GM19372 (cell line): ENCODE measurements around the gene MYT1.
A peak's percentile ranks its signal among the peaks of the same experiment; 100 is the strongest.

Experiments used
- ATAC-seq: cut with Tn5 transposase; IDR thresholded peaks from one replicate; pipeline ENCODE4 v1.9.1; 2021; ENCODE audit warnings: mild to moderate bottlenecking, low read depth, moderate library complexity; ENCODE audit not compliant: unreplicated experiment

Gene MYT1

GRCh38 chr20:64242003-64242796 is 77.9 kb downstream of the MYT1 start:
- ATAC-seq, result no peak

DNA sequence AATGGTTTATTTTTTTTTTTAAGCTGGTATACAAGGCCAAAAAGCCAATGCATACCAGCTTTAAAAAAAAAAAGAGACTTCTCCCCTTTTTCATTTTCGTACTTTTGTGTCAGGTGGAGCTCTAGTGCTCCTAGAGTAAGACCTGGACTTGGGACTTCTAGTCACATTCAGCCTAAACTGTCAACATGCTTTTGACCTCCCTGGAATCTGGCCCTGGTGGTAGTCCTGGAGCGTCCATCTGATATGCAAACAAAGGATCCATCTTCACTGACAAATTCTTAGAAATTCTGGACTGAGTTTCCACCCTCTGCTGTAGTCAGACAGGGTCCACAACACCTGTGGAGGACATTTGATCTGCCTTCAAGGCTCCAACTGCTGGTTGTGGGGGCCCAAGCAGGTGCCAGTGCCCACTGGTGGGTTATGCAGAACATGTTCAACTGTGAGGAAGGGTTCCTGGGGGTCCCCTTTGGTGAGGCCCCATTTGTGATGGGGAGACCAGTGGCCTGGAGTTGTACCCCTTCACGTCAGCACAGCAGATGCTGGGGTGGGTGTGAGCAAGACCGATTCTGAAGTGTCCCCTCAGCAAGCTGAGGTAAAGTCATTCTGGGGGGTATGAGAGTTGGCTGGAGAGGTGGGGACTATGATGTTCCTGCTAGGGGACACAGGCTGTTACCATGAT is 78.7 kb downstream of the MYT1 start:
- ATAC-seq, result no peak

- no peak for ATAC-seq
Measured at GRCh38 chr20:64244281-64244805, 80.1 kb downstream of the MYT1 start.

- ATAC-seq, result no peak
Measured at GRCh38 chr20:64244870-64245603, 80.8 kb downstream of the MYT1 start.

DNA sequence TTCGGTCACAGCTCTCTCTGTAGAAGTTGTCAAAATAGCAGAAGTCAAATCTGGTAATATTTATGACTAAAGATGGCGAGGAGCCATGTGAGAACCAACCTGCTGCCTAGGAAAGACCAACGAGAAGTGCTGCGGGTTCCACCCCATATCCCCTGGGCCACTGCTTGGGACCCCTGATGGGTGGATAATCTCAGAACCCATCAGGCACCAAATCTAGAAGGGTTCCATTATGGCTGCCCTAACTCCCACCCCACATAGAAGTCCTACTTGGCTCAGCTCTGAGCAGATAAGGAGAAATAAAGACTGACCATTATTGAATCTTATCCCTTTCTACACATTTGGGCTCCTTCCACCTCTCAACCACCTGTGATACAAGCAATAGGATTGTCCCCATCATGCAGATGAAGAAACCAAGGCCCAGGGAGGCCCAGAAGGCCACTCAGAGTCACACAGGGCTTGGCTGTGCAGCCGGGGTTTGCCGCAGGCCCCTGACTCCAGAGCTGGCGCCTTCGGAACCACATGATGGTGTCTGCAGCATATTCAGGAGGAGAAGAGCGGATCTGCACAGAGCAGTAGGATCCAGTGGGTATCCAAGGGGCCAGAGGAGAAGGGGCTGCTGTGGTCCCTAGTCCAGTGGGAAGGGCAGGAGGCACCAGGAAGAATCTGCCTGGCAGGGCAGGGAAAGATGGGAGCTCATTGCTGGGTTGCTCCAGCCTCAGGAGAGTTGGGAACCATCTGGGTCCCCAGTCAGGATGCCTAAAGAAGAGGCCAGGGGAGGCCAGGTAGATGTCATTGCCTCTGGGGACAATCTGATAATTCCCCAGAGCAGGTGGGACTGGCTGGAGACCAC is 81.7 kb downstream of the MYT1 start:
- ATAC-seq, result no peak

- ATAC-seq, result no peak
Measured at GRCh38 chr20:64246616-64247306, 82.5 kb downstream of the MYT1 start.

DNA sequence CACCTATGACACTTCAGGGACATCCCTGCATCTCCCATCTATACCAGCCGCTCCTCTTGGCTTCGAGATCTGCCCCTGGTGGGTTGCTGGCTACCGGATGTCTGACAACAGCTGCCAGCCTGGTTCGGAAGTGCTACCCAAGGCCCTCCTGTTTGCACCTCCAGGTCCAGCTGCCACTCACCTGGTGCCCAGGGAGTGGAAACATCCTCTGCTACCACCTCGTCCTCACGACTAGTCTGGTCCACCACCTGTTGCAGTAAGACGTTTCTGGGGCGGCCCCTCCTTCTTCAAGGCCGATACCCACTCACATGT is 83.0 kb downstream of the MYT1 start:
- ATAC-seq, result no peak

DNA sequence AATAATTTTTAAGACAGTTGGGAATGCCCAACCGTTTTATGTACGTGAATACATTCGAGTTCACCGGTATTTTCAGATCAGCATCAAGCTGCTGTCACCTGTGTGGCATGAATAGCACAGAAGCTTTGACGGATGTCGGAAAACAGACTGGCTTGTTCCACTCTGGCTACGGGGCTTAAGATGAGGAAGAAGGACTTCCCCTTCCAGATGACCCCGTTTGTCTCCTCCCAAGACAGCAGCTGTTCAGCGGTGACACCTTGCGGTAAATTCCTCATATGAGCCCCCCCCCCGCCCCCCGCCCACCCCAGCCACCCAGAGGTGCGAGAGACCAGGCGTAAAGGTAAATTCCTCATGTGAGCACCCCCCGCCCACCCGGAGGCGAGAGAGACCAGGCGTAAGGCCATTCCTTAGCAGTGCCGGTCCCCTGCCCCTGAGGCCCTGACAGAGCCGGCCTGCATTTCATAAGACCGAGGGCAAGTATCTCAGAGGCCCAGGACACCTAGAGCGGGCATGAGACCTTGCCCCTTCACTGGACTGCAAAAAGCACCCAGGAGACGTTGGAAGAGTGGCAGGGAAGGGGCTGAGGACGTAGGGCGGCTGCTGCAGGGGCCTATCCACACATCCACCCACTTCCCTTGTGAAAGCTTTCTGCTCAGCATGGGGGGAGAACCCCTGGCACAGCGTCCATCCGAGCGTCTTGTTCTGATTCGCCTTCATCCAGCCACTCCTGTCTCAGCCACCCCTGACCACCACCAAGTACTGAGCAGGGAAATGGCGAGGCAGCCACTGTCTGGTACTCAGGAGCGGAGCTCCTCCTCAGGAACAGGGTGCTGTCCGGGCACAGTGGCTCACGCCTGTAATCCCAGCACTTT is 84.0 kb downstream of the MYT1 start:
- ATAC-seq, result no peak

GRCh38 chr20:64250027-64250426 is 85.8 kb downstream of the MYT1 start:
- ATAC-seq, result no peak

DNA sequence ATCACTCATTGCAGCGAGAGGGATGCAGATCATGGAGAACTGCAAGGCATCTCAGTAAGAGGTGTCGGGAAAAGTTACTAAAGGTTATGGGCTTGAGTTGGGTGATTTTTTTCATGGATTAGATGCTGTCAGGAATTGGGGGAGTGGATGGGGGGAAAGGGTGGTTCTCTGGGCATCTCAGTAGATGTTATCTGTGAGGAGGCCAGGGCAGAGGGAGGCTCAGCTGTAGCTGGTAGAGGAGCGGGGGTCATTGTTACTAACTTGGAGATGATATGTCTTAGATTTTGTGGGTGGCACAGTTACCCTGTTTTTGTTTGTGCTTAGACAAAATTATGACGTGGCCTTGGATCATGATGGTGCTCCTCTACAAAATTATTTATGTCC is 88.7 kb downstream of the MYT1 start:
- ATAC-seq, result no peak

DNA sequence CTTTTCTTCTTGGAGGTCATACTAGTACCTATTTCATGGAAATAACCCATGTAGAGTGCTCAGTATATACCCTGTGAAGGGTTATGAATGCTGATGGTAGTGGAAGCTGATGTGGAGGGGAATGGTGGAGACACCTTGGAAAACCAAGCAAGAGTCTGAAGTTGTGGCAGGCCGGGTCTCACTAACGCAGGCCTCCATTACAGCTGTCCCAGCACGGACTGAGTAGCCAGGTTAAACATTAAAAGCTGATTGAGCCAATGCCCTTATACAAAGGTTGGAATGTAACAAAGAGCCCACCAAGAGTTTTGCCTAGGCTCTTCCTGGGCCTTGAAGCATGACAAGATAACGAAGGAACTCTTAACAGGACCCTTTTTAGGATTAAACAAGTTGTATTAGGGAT is 89.2 kb downstream of the MYT1 start:
- no peak for ATAC-seq

DNA sequence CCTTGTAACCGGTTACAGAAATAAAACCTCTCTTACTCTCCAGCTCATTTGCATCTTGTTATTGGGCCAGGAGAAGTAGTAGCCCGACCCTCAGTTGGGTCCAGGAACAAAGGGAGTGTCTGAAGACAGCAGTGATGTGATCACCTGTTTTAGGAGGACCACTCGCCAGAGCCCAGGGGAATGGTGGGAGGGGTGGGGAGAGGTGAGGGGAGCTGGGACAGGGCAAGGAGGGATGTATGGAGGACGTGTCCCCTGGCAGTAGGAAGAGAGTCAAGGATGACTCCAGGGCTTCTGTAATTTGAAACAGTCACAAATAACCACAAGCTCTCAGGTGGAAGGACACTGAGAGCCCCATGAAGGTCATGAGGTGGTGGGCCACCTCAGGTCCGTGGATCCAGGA is 89.9 kb downstream of the MYT1 start:
- no peak for ATAC-seq

- ATAC-seq, result no peak
Measured at GRCh38 chr20:64254571-64255360, 90.5 kb downstream of the MYT1 start.

GRCh38 chr20:64255361-64256281 is 91.4 kb downstream of the MYT1 start, which contains the start of gene PCMTD2:
PCMTD2 (plus strand) TSS chr20:64255748; CDS start chr20:64259966, 4,218 bp downstream.
- ATAC-seq, result peak; percentile 83

- no peak for ATAC-seq
Measured at GRCh38 chr20:64256282-64256935, 92.2 kb downstream of the MYT1 start.

- ATAC-seq, result no peak
Measured at GRCh38 chr20:64257107-64257757, 93.0 kb downstream of the MYT1 start.
